HepG2 (cell line): ENCODE results near the gene LRBA. TPM values are rescaled to one million over a fixed set of nuclear protein-coding genes. Genes with fewer than 3 reads are reported as not detected.

ENCODE experiments used
- ADNP ChIP-seq: sonication (generic); formaldehyde crosslinking; IDR thresholded peaks from 2 replicates; pipeline ENCODE4 v1.4.0; 2020; ENCODE audit warnings: missing genetic modification reagents
- DMAP1 ChIP-seq: IDR thresholded peaks from 2 replicates; pipeline ENCODE4 v1.6.1; 2016
- FOXK1 ChIP-seq: sonication (generic); formaldehyde crosslinking; IDR thresholded peaks from 2 replicates; pipeline ENCODE4 v1.4.0; 2020; ENCODE audit warnings: low read depth, missing genetic modification reagents, borderline replicate concordance
- KDM1A ChIP-seq: IDR thresholded peaks from 2 replicates; pipeline ENCODE4 v1.6.1; 2016; ENCODE audit warnings: missing compliant biosample characterization
- MBNL3 ChIP-seq: fragments of 250-450 bp; sonication (Bioruptor Pico); conservative IDR thresholded peaks from 2 replicates; pipeline ENCODE4 v1.8.0; 2022; ENCODE audit warnings: mild to moderate bottlenecking, inconsistent platforms
- NFYB ChIP-seq: sonication (generic); formaldehyde crosslinking; IDR thresholded peaks from 2 replicates; pipeline ENCODE4 v1.4.0; 2020; ENCODE audit warnings: missing genetic modification reagents
- ONECUT2 ChIP-seq: sonication (generic); formaldehyde crosslinking; IDR thresholded peaks from 2 replicates; pipeline ENCODE4 v1.4.0; 2020; ENCODE audit warnings: missing genetic modification reagents
- RARA ChIP-seq: IDR thresholded peaks from 2 replicates; pipeline ENCODE4 v1.6.1; 2016; ENCODE audit warnings: missing genetic modification reagents, missing compliant biosample characterization
- SIX1 ChIP-seq: sonication (generic); formaldehyde crosslinking; IDR thresholded peaks from 2 replicates; pipeline ENCODE4 v1.4.0; 2020; ENCODE audit warnings: missing genetic modification reagents, borderline replicate concordance
- SRSF1 ChIP-seq: fragments of 200-400 bp; formaldehyde crosslinking; optimal IDR thresholded peaks from 2 replicates; pipeline ENCODE3; 2017; ENCODE audit warnings: mild to moderate bottlenecking, low read depth, low read length, moderate library complexity
- SRSF9 ChIP-seq: fragments of 200-400 bp; formaldehyde crosslinking; IDR thresholded peaks from 2 replicates; pipeline ENCODE4 v1.6.1; 2018; ENCODE audit warnings: borderline replicate concordance, mild to moderate bottlenecking, low read depth, low read length; ENCODE audit not compliant: insufficient read depth, poor library complexity, severe bottlenecking
- TAF1 ChIP-seq: sonication (generic); formaldehyde crosslinking; IDR thresholded peaks from 2 replicates; pipeline ENCODE4 v1.4.0; 2020; ENCODE audit warnings: missing genetic modification reagents
- TEAD3 ChIP-seq: optimal IDR thresholded peaks from 2 replicates; pipeline ENCODE3; 2016; ENCODE audit warnings: borderline replicate concordance
- YEATS2 ChIP-seq: sonication (generic); formaldehyde crosslinking; IDR thresholded peaks from 2 replicates; pipeline ENCODE4 v1.4.0; 2020; ENCODE audit warnings: missing genetic modification reagents, borderline replicate concordance
- ZC3H4 ChIP-seq: sonication (generic); formaldehyde crosslinking; IDR thresholded peaks from 2 replicates; pipeline ENCODE4 v1.4.0; 2020; ENCODE audit warnings: missing genetic modification reagents, borderline replicate concordance
- ZMYM2 ChIP-seq: sonication (generic); formaldehyde crosslinking; IDR thresholded peaks from 2 replicates; pipeline ENCODE4 v1.8.0; 2022; ENCODE audit warnings: mild to moderate bottlenecking, missing genetic modification reagents
- ZNF10 ChIP-seq: sonication (generic); formaldehyde crosslinking; IDR thresholded peaks from 2 replicates; pipeline ENCODE4 v1.4.0; 2020; ENCODE audit warnings: mild to moderate bottlenecking, low read depth, missing genetic modification reagents, borderline replicate concordance
- ZNF224 ChIP-seq: sonication (generic); formaldehyde crosslinking; IDR thresholded peaks from 2 replicates; pipeline ENCODE4 v1.5.0; 2020; ENCODE audit warnings: mild to moderate bottlenecking, missing genetic modification reagents
- ZNF7 ChIP-seq: IDR thresholded peaks from 2 replicates; pipeline ENCODE4 v1.6.1; 2016; ENCODE audit warnings: missing biosample characterization, missing genetic modification reagents
- polyA plus RNA-seq, 8 experiments: library from polyadenylated mRNA; depleted of rRNA in 3 of 8; stranded (reverse) in 7 of 8; unstranded in 1 of 8; fragments of >200 nt; fragmentation: Illumina TruSeq in 4 of 8; extraction: Trizol in 4 of 8; gene quantifications; 2 replicates each; pipeline versions ENCODE4 v1.2.1 to v1.2.3, GENCODE V29; 2011 to 2016; ENCODE audit warnings: low read depth in 4 of 8, missing spikeins in 1 of 8, mixed read lengths in 1 of 8; ENCODE audit not compliant: insufficient read depth in 1 of 8
- total RNA-seq, 5 experiments: library from RNA; depleted of rRNA; stranded (reverse); fragments of >200 nt; fragmentation: Illumina TruSeq; extraction: Trizol; gene quantifications; 2 replicates each; pipeline ENCODE4 v1.2.3, GENCODE V29; 2016; ENCODE audit warnings: low read depth in 1 of 5
- TF ChIP-seq, protein P1 (sequence below): sonication (generic); formaldehyde crosslinking; IDR thresholded peaks from 2 replicates; pipeline ENCODE4 v1.9.0; 2021; ENCODE audit warnings: missing genetic modification reagents, borderline replicate concordance
- TF ChIP-seq, protein P2 (sequence below): sonication (generic); formaldehyde crosslinking; conservative IDR thresholded peaks from 2 replicates; pipeline ENCODE4 v1.4.0; 2020; ENCODE audit warnings: missing genetic modification reagents
- TF ChIP-seq, protein P3 (sequence below): IDR thresholded peaks from 2 replicates; pipeline ENCODE4 v1.6.1; 2016
- TF ChIP-seq, protein P4 (sequence below): sonication (generic); formaldehyde crosslinking; IDR thresholded peaks from 2 replicates; pipeline ENCODE4 v1.4.0; 2020; ENCODE audit warnings: missing genetic modification reagents

The LRBA gene
- total and polyA plus RNA-seq, 2 of the 13 experiments (the other 11 are each of a cell fraction or from before 2014, with no cell fraction given), result 21.0 to 37.2 TPM

DNA sequence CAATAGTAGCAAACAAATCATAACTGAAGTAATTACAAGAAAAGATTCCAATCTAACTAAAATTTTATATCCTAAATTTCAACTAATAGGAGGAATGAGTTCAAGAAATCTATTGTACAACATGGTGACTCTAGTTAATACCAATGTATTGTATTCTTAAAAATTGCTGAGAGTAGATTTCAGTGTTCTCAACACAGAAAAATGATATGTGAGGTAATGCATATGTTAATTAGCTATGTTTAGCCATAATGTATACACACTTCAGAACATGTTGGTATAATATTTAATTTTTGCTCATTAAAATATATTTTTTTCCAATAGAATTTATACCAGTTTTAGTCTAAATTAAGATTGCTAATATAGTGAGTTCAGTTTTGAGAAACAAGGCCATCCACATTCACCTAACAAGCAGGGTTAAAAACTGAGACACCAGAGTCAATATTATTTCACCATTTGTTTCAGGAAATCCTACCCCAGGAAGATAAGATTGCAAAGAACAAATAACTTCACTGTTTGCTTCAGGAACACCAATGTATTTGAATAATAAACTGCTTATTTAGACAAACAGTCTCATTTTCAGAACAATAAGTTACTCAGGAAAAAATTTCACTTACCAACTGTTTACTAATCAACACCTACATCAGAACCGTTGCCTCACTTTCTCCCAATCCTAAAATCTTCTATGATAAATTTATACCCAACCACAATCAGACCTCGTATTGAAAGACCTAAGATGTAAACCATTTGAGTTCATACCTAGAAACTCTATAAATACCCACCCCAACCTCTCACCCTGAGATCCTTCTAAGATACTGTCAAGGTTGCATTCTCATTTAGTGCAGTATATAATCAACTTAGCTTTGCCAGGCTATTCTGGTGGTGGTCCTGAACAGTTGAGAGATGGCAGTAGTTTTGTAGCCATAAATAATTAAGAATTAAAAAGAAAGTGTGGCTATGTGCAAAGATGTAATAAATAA is 300.3 kb downstream of the LRBA start (continued):
- TF ChIP-seq, protein P1, sequence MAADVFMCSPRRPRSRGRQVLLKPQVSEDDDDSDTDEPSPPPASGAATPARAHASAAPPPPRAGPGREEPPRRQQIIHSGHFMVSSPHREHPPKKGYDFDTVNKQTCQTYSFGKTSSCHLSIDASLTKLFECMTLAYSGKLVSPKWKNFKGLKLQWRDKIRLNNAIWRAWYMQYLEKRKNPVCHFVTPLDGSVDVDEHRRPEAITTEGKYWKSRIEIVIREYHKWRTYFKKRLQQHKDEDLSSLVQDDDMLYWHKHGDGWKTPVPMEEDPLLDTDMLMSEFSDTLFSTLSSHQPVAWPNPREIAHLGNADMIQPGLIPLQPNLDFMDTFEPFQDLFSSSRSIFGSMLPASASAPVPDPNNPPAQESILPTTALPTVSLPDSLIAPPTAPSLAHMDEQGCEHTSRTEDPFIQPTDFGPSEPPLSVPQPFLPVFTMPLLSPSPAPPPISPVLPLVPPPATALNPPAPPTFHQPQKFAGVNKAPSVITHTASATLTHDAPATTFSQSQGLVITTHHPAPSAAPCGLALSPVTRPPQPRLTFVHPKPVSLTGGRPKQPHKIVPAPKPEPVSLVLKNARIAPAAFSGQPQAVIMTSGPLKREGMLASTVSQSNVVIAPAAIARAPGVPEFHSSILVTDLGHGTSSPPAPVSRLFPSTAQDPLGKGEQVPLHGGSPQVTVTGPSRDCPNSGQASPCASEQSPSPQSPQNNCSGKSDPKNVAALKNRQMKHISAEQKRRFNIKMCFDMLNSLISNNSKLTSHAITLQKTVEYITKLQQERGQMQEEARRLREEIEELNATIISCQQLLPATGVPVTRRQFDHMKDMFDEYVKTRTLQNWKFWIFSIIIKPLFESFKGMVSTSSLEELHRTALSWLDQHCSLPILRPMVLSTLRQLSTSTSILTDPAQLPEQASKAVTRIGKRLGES (CRISPR knock-in tag), result no peak
- TF ChIP-seq NFYB (no peak), ONECUT2 (CRISPR knock-in tag) (peak; percentile 62; the same call in 1 of the 2 replicates), ZNF10 (CRISPR knock-in tag) (no peak), MBNL3 (CRISPR knock-in tag) (no peak), RARA (CRISPR knock-in tag) (peak; percentile 78), ZNF7 (no peak), YEATS2 (CRISPR knock-in tag) (no peak), ZC3H4 (CRISPR knock-in tag) (no peak), SRSF9 (no peak), ZMYM2 (CRISPR knock-in tag) (no peak), FOXK1 (CRISPR knock-in tag) (no peak; the same call in 1 of the 2 replicates), TEAD3 (CRISPR knock-in tag) (no peak), SRSF1 (no peak), DMAP1 (CRISPR knock-in tag) (no peak), ADNP (CRISPR knock-in tag) (no peak), KDM1A (CRISPR knock-in tag) (no peak), SIX1 (CRISPR knock-in tag) (peak; percentile 94), TAF1 (no peak), ZNF224 (CRISPR knock-in tag) (no peak)
- TF ChIP-seq, protein P2, sequence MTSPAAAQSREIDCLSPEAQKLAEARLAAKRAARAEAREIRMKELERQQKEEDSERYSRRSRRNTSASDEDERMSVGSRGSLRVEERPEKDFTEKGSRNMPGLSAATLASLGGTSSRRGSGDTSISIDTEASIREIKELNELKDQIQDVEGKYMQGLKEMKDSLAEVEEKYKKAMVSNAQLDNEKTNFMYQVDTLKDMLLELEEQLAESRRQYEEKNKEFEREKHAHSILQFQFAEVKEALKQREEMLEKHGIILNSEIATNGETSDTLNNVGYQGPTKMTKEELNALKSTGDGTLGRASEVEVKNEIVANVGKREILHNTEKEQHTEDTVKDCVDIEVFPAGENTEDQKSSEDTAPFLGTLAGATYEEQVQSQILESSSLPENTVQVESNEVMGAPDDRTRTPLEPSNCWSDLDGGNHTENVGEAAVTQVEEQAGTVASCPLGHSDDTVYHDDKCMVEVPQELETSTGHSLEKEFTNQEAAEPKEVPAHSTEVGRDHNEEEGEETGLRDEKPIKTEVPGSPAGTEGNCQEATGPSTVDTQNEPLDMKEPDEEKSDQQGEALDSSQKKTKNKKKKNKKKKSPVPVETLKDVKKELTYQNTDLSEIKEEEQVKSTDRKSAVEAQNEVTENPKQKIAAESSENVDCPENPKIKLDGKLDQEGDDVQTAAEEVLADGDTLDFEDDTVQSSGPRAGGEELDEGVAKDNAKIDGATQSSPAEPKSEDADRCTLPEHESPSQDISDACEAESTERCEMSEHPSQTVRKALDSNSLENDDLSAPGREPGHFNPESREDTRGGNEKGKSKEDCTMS (CRISPR knock-in tag), result no peak
- TF ChIP-seq, protein P3, sequence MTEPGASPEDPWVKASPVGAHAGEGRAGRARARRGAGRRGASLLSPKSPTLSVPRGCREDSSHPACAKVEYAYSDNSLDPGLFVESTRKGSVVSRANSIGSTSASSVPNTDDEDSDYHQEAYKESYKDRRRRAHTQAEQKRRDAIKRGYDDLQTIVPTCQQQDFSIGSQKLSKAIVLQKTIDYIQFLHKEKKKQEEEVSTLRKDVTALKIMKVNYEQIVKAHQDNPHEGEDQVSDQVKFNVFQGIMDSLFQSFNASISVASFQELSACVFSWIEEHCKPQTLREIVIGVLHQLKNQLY (CRISPR knock-in tag), result 0 out of 2 replicates have a peak, but pooled peaks have one; percentile 17
- TF ChIP-seq, protein P4, sequence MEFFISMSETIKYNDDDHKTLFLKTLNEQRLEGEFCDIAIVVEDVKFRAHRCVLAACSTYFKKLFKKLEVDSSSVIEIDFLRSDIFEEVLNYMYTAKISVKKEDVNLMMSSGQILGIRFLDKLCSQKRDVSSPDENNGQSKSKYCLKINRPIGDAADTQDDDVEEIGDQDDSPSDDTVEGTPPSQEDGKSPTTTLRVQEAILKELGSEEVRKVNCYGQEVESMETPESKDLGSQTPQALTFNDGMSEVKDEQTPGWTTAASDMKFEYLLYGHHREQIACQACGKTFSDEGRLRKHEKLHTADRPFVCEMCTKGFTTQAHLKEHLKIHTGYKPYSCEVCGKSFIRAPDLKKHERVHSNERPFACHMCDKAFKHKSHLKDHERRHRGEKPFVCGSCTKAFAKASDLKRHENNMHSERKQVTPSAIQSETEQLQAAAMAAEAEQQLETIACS (CRISPR knock-in tag), result no peak
